OCI-LY3 (cell line): ENCODE measurements around the gene FTSJ1.
"Not testable (repeated sequence)": the region's sequence is repeated elsewhere in the genome, so short reads cannot be mapped to it uniquely, and the experiment has no call there.

Experiments used
- H2AFZ ChIP-seq: fragments of 200-600, 300-600 bp; shearing (Covaris generic); 2 replicates; pipeline ENCODE4 v1.6.0; 2014; ENCODE audit warnings: antibody characterized with exemption, low read depth, low read length
- H3K27ac ChIP-seq: fragments of 200-600, 300-600 bp; sonication (generic); 2 replicates; pipeline ENCODE4 v1.5.1; 2014; ENCODE audit warnings: mild to moderate bottlenecking, low read length, moderate library complexity, mixed read lengths
- H3K27me3 ChIP-seq: fragments of 200-600, 300-600 bp; sonication (generic); 2 replicates; pipeline ENCODE4 v1.6.1; 2014; ENCODE audit warnings: low read depth, low read length, mixed read lengths
- H3K36me3 ChIP-seq: fragments of 200-600, 300-600 bp; sonication (generic); replicated peaks from 2 replicates; pipeline ENCODE3; 2014; ENCODE audit warnings: low read depth, low read length, mixed read lengths
- H3K4me1 ChIP-seq: fragments of 300-600, 200-600 bp; sonication (generic); 2 replicates; pipeline ENCODE4 v1.6.1; 2014; ENCODE audit warnings: low read length, mixed read lengths
- H3K4me2 ChIP-seq: fragments of 200-600, 300-600 bp; sonication (generic); 2 replicates; pipeline ENCODE4 v1.6.1; 2014; ENCODE audit warnings: low read length, mixed read lengths
- H3K4me3 ChIP-seq: fragments of 300-600, 200-600 bp; sonication (generic); 2 replicates; pipeline ENCODE4 v1.5.1; 2014; ENCODE audit warnings: antibody characterized with exemption, mild to moderate bottlenecking, low read length, moderate library complexity
- H3K79me2 ChIP-seq: fragments of 300-600, 200-600 bp; shearing (Covaris generic); 2 replicates; pipeline ENCODE4 v1.6.1; 2014; ENCODE audit warnings: mild to moderate bottlenecking, low read length, mixed read lengths
- H3K9ac ChIP-seq: fragments of 300-600, 200-600 bp; shearing (Covaris generic); 2 replicates; pipeline ENCODE4 v1.6.0; 2014; ENCODE audit warnings: mild to moderate bottlenecking, low read length, moderate library complexity
- H3K9me3 ChIP-seq: fragments of 200-600, 300-600 bp; shearing (Covaris generic); 2 replicates; pipeline ENCODE4 v1.6.1; 2014; ENCODE audit warnings: low read length, mixed read lengths; ENCODE audit not compliant: insufficient read depth
- H4K20me1 ChIP-seq: fragments of 200-600, 300-600 bp; sonication (generic); 2 replicates; pipeline ENCODE4 v1.6.1; 2016; ENCODE audit warnings: low read length, mixed read lengths; ENCODE audit not compliant: insufficient read depth
- CTCF ChIP-seq: fragments of 200-600, 300-600 bp; sonication (generic); IDR thresholded peaks from 2 replicates; pipeline ENCODE4 v1.5.1; 2014; ENCODE audit warnings: antibody characterized with exemption, low read length, low read depth
- EZH2phosphoT487 ChIP-seq: fragments of 200-600 bp; shearing (Covaris generic); IDR thresholded peaks from 2 replicates; pipeline ENCODE4 v1.6.1; 2018; ENCODE audit warnings: antibody characterized with exemption, mixed run types, low read depth

The FTSJ1 gene

DNA sequence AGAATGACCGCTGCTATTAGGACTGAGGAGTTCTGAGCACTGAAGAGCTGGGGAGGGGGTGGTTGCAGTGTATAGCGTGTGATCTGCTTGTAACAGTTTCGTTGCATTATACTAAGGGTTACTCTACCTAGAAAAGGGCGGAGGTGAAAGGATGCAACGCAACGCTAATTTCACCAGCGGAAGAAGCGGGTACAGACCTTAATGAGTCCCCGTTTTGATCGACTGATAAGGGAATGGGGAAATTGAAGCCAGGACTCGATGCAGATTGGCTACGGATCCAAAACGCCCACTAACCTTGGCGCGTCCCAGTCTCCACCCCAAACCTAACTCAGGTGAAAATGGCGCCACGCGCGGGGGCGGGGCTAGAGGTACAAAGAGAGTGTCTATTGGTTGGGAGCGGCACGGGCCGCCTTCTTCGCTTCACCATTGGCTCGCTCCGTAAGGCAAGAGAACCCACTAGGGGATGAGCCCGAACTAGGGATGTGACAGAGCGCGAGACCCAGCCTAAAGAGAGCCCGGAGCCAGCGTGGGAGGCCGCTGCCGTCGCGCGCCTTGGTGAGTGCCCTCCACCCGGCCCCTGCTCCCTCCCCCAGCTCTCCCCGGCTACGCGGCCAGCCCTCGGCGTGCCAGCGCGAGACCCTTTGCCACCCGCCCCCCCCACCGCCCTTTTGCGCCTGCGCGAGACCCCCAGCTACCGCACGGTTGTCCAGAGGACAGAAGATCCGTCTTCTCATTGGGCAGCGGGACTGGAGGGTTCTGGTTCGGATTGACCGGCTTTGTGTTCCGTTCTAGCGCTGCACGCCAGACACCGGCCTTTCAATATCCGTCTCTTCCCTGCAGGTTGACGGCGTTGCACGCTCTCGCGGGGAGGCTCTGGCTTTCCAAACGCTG lies 45.6 kb downstream of the FTSJ1 start, which contains the start of gene EBP:
TSS of gene EBP (plus strand) at position 456 of the 891 bp plus-strand sequence. CDS start 1,964 bp downstream, outside the sequence.
- H3K4me1 ChIP-seq = peaks cover 14% of the 10 kb centered on the region
- H3K9ac ChIP-seq = peak within 1 kb of the TSS; percentile 97
- H3K79me2 ChIP-seq = peaks cover 31% of the 10 kb centered on the region
- H3K4me3 ChIP-seq = peak within 1 kb of the TSS; percentile 97
- no peaks in the 10 kb centered on the region for H4K20me1 ChIP-seq
- H2AFZ ChIP-seq = peak within 1 kb of the TSS; percentile 58
- H3K27me3 ChIP-seq = no peaks in the 10 kb centered on the region
- TF ChIP-seq CTCF = no peak
- no peaks in the 10 kb centered on the region for H3K9me3 ChIP-seq
- H3K4me2 ChIP-seq = peak within 1 kb of the TSS; percentile 97
- peak within 1 kb of the TSS; percentile 90 for H3K27ac ChIP-seq
- H3K36me3 ChIP-seq = peaks cover 20% of the 10 kb centered on the region

DNA sequence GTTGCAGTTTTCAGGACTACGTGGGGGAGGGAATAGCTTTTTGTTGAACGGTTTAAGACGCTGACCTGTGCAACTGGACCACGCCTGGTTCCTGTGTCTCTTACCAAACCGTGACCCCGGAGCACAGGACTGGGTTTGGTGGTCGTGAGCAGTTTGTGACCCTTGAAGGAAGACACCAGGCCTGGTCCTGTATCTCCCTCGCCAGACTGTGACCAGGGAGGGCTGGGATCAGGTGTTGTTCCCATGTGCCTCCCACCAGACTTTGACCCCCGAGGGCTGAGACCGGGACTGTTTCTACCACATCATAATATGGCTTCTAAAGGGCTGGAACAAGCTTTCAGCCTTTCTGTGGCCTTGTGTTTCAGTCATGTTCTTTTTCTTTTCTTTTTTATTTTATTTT lies 46.3 kb downstream of the FTSJ1 start:
- peaks cover 14% of the 10 kb centered on the region for H3K4me1 ChIP-seq
- H3K27ac ChIP-seq = peak overlapping the region; percentile 90
- H3K36me3 ChIP-seq = peaks cover 25% of the 10 kb centered on the region
- H3K27me3 ChIP-seq = no peaks in the 10 kb centered on the region
- H3K9ac ChIP-seq = peak overlapping the region; percentile 97
- peak overlapping the region; percentile 97 for H3K4me3 ChIP-seq
- H2AFZ ChIP-seq = no peak overlapping the region; the same call in 1 of the 2 replicates
- H4K20me1 ChIP-seq = no peaks in the 10 kb centered on the region
- TF ChIP-seq CTCF = no peak
- no peak for TF ChIP-seq EZH2phosphoT487
- H3K4me2 ChIP-seq = peak overlapping the region; percentile 92
- no peaks in the 10 kb centered on the region for H3K9me3 ChIP-seq
- peaks cover 31% of the 10 kb centered on the region for H3K79me2 ChIP-seq

- no peak for TF ChIP-seq CTCF
- TF ChIP-seq EZH2phosphoT487 = no peak
- Histone ChIP-seq H3K4me1 (peaks cover 14% of the 10 kb centered on the region), H4K20me1 (no peaks in the 10 kb centered on the region), H3K79me2 (peaks cover 31% of the 10 kb centered on the region), H3K27me3 (no peaks in the 10 kb centered on the region), H3K9me3 (no peaks in the 10 kb centered on the region), H3K36me3 (peaks cover 34% of the 10 kb centered on the region), H3K9ac (no peak overlapping the region), H3K4me3 (no peak overlapping the region), H2AFZ (no peak overlapping the region), H3K4me2 (no peak overlapping the region), H3K27ac (no peak overlapping the region)
Observed at GRCh38 chrX:48523682-48524081, 47.7 kb downstream of the FTSJ1 start.

DNA sequence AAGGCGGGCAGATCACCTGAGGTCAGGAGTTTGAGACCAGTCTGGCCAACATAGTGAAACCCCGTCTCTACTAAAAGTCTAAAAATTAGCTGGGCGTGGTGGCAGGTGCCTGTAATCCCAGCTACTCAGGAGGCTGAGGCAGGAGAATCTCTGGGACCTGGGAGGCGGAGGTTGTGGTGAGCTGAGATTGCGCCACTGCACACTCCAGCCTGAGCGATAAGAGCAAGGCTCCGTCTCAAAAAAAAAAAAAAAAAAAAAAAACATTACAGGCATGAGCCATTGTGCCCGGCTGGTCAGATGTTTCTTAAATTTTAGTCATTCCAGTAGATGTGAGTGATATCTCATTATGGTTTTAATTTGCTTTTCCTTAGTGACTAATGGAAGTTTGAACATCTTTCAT lies 49.9 kb downstream of the FTSJ1 start:
- H3K4me3 ChIP-seq, H3K9me3 ChIP-seq, H3K4me2 ChIP-seq, H4K20me1 ChIP-seq, H3K4me1 ChIP-seq, H2AFZ ChIP-seq, H3K27ac ChIP-seq, H3K27me3 ChIP-seq, H3K9ac ChIP-seq: not testable (repeated sequence)
- Histone ChIP-seq H3K36me3 (peaks cover 37% of the 10 kb centered on the region), H3K79me2 (peaks cover 31% of the 10 kb centered on the region)
